Spleen (tissue), 7 donors: ENCODE measurements around the gene RFTN1.

Source experiments
- CTCF ChIP-seq, 11 experiments: fragments of 200-600 bp in 7 of 11; fragments of 450-650 bp in 4 of 11; sonication (generic) in 4 of 11; IDR thresholded peaks in 8 of 11; conservative IDR thresholded peaks in 3 of 11; 1 replicate in 7 of 11; 2 replicates in 4 of 11; pipeline versions ENCODE4 v1.4.0 to v1.8.0; 2016 to 2021; ENCODE audit warnings: antibody characterized with exemption in 11 of 11, inconsistent platforms in 4 of 11, mild to moderate bottlenecking in 1 of 11
- POLR2A ChIP-seq, 3 donors: fragments of 450-650 bp; IDR thresholded peaks; one replicate each; pipeline ENCODE4 v1.5.1; 2017; ENCODE audit warnings: antibody characterized with exemption in 3 of 3, mild to moderate bottlenecking in 1 of 3
- POLR2AphosphoS5 ChIP-seq, 3 donors: sonication (generic); formaldehyde crosslinking; IDR thresholded peaks; one replicate each; pipeline ENCODE4 v1.5.1; 2017; ENCODE audit warnings: antibody characterized with exemption in 3 of 3
- donor health status: DM: no; HTN: no; CAD: no; lungs with moderate emphysema.
- donor health status: DM: no; HTN: no; CAD: no.
- donor health status: DM: no; HTN: no; CAD: no.

GRCh38 chr3:16494094-16494493 is 19.4 kb downstream of the RFTN1 start:
- TF ChIP-seq POLR2A (IDR thresholded peaks at IDR 0.05) = no peak
- TF ChIP-seq CTCF (IDR thresholded peaks at IDR 0.05 in 8 of 11, conservative IDR thresholded peaks at IDR 0.05 in 3 of 11) = no peak
- TF ChIP-seq POLR2AphosphoS5 (IDR thresholded peaks at IDR 0.05) = no peak
